HepG2 (cell line): ENCODE results near the gene ZNF493. TPM values are rescaled to one million over a fixed set of nuclear protein-coding genes. Genes with fewer than 3 reads are reported as not detected.

Experiments
- ATAC-seq: fragments of 200-7000 bp; cut with Tn5 transposase; 3 replicates; pipeline ENCODE4 v1.9.1; 2020; ENCODE audit warnings: mild to moderate bottlenecking, moderate library complexity
- BruUV-seq: library from RNA; stranded (reverse); fragments of 400-500 nt; replicated peaks from 2 replicates; lab custom pipeline; 2021; lab: Mats Ljungman, UMichigan
- CTCF ChIA-PET: fragments of 300-600 bp; formaldehyde crosslinking; extraction: SDS; loops from one replicate; lab custom pipeline; 2021; ENCODE audit warnings: low total read pairs, inconsistent platforms, low intra/inter-chr PET ratio; lab: Yijun Ruan, JAX
- POLR2A ChIA-PET: fragments of 350-600 bp; sonication (Branson Sonifier 250); formaldehyde crosslinking; loops from one replicate; lab custom pipeline; 2020; ENCODE audit warnings: antibody characterized with exemption, inconsistent platforms; lab: Yijun Ruan, JAX
- DNase-seq: peaks from one replicate; pipeline ENCODE4 v3.0.0-alpha.2; 2015; ENCODE audit warnings: low spot score
- FAIRE-seq: peaks from 3 replicates; lab custom pipeline; 2011; peaks lifted over from hg19 to GRCh38; lab: Jason Lieb, UNC
- H2AFZ ChIP-seq: one replicate; pipeline ENCODE4 v1.6.1; 2011; ENCODE audit warnings: low read length, inconsistent platforms
- H3K27ac ChIP-seq: fragments of 300-600 bp; 3 replicates; pipeline ENCODE4 v1.8.0; 2011; ENCODE audit warnings: mixed run types, mild to moderate bottlenecking, mixed read lengths, low read length, inconsistent platforms; ENCODE audit not compliant: insufficient read depth; ENCODE audit errors: extremely low read length
- H3K27me3 ChIP-seq, 2 experiments: fragments of 200-600 bp in 1 of 2; 2 replicates in 1 of 2; 3 replicates in 1 of 2; pipeline versions ENCODE4 v1.6.0 to v1.8.0; 2011; ENCODE audit warnings: low read length in 2 of 2, mild to moderate bottlenecking in 2 of 2, moderate library complexity in 2 of 2, inconsistent platforms in 1 of 2; ENCODE audit not compliant: insufficient read depth in 2 of 2, control insufficient read depth in 1 of 2
- H3K36me3 ChIP-seq, 2 experiments: fragments of 200-600 bp in 1 of 2; replicated peaks in 1 of 2; 2 replicates in 1 of 2; 3 replicates in 1 of 2; pipeline versions ENCODE4 v1.5.1 to v1.8.0; 2011; ENCODE audit warnings: low read length in 2 of 2, inconsistent platforms in 1 of 2; ENCODE audit not compliant: insufficient read depth in 2 of 2, control insufficient read depth in 1 of 2
- H3K4me1 ChIP-seq: 2 replicates; pipeline ENCODE4 v1.5.1; 2012; ENCODE audit warnings: low read length, inconsistent platforms; ENCODE audit not compliant: insufficient read depth
- H3K4me2 ChIP-seq: 2 replicates; pipeline ENCODE4 v1.6.0; 2011; ENCODE audit warnings: low read depth, low read length, inconsistent platforms
- H3K4me3 ChIP-seq, 3 experiments: fragments of 200-600 bp in 1 of 3; sonication (generic), shearing (Covaris generic) in 1 of 3; replicated peaks in 1 of 3; 2 replicates each; pipeline ENCODE4 v1.5.1; 2011 to 2016; ENCODE audit warnings: low read length in 3 of 3, inconsistent platforms in 2 of 3, low read depth in 2 of 3, mild to moderate bottlenecking in 2 of 3, control low read depth in 1 of 3, mixed read lengths in 1 of 3; ENCODE audit not compliant: insufficient read depth in 1 of 3
- H3K79me2 ChIP-seq: one replicate; pipeline ENCODE4 v1.6.1; 2011; ENCODE audit warnings: low read length, inconsistent platforms; ENCODE audit not compliant: insufficient read depth
- H3K9ac ChIP-seq: 2 replicates; pipeline ENCODE4 v1.6.0; 2011; ENCODE audit warnings: mild to moderate bottlenecking, low read depth, low read length, inconsistent platforms; ENCODE audit not compliant: insufficient read depth
- H3K9me3 ChIP-seq: 2 replicates; pipeline ENCODE4 v1.5.1; 2012; ENCODE audit warnings: mild to moderate bottlenecking, low read length
- H4K20me1 ChIP-seq: 2 replicates; pipeline ENCODE4 v1.6.0; 2011; ENCODE audit warnings: inconsistent platforms, mild to moderate bottlenecking, low read length, moderate library complexity; ENCODE audit not compliant: insufficient read depth
- ATF7 ChIP-seq, 2 experiments: fragments of 450-650 bp in 1 of 2; sonication (generic) in 1 of 2; formaldehyde crosslinking in 1 of 2; IDR thresholded peaks; 2 replicates each; pipeline versions ENCODE4 v1.4.0 to v1.6.1; 2016 to 2020; ENCODE audit warnings: antibody characterized with exemption in 1 of 2, mild to moderate bottlenecking in 1 of 2, missing genetic modification reagents in 1 of 2
- FOXM1 ChIP-seq: sonication (generic); formaldehyde crosslinking; IDR thresholded peaks from 2 replicates; pipeline ENCODE4 v1.5.0; 2020; ENCODE audit warnings: missing genetic modification reagents
- GATAD2A ChIP-seq: IDR thresholded peaks from 2 replicates; pipeline ENCODE4 v1.6.1; 2016
- HDAC1 ChIP-seq: sonication (generic); formaldehyde crosslinking; IDR thresholded peaks from 2 replicates; pipeline ENCODE4 v1.5.1; 2020; ENCODE audit warnings: mild to moderate bottlenecking, missing genetic modification reagents
- HNRNPK ChIP-seq: fragments of 200-400 bp; formaldehyde crosslinking; IDR thresholded peaks from 2 replicates; pipeline ENCODE4 v1.6.1; 2018; ENCODE audit warnings: low read length, low read depth, moderate library complexity, mild to moderate bottlenecking; ENCODE audit not compliant: poor library complexity, severe bottlenecking
- IKZF4 ChIP-seq: sonication (generic); formaldehyde crosslinking; IDR thresholded peaks from 2 replicates; pipeline ENCODE4 v1.5.1; 2020; ENCODE audit warnings: borderline replicate concordance, mild to moderate bottlenecking, low read depth, missing genetic modification reagents; ENCODE audit errors: not compliant biosample characterization
- KAT8 ChIP-seq: IDR thresholded peaks from 2 replicates; pipeline ENCODE4 v1.6.1; 2016; ENCODE audit warnings: missing genetic modification reagents, missing compliant biosample characterization
- KDM5B ChIP-seq: sonication (generic); formaldehyde crosslinking; IDR thresholded peaks from 2 replicates; pipeline ENCODE4 v1.4.0; 2020; ENCODE audit warnings: missing genetic modification reagents, mild to moderate bottlenecking, borderline replicate concordance
- KMT2B ChIP-seq: IDR thresholded peaks from 2 replicates; pipeline ENCODE4 v1.6.1; 2016; ENCODE audit warnings: missing genetic modification reagents, missing compliant biosample characterization
- MTA3 ChIP-seq: sonication (generic); formaldehyde crosslinking; IDR thresholded peaks from 2 replicates; pipeline ENCODE4 v1.4.0; 2020; ENCODE audit warnings: missing genetic modification reagents
- MXD1 ChIP-seq: sonication (generic); formaldehyde crosslinking; IDR thresholded peaks from 2 replicates; pipeline ENCODE4 v1.4.0; 2020; ENCODE audit warnings: mild to moderate bottlenecking, missing genetic modification reagents
- NRL ChIP-seq: sonication (generic); formaldehyde crosslinking; IDR thresholded peaks from 2 replicates; pipeline ENCODE4 v1.5.0; 2020; ENCODE audit warnings: missing genetic modification reagents, mild to moderate bottlenecking, moderate library complexity, borderline replicate concordance
- RBM22 ChIP-seq: fragments of 200-400 bp; formaldehyde crosslinking; optimal IDR thresholded peaks from 2 replicates; pipeline ENCODE3; 2017; ENCODE audit warnings: mild to moderate bottlenecking, low read length, moderate library complexity
- SATB2 ChIP-seq: sonication (generic); formaldehyde crosslinking; IDR thresholded peaks from 2 replicates; pipeline ENCODE4 v1.5.0; 2020; ENCODE audit warnings: missing genetic modification reagents
- SKI ChIP-seq: fragments of 450-650 bp; IDR thresholded peaks from one replicate; pipeline ENCODE4 v1.6.1; 2018; ENCODE audit warnings: mild to moderate bottlenecking; ENCODE audit not compliant: partially characterized antibody
- SRY ChIP-seq: sonication (generic); formaldehyde crosslinking; IDR thresholded peaks from 2 replicates; pipeline ENCODE4 v1.8.0; 2022; ENCODE audit warnings: mild to moderate bottlenecking, missing genetic modification reagents
- YEATS2 ChIP-seq: sonication (generic); formaldehyde crosslinking; IDR thresholded peaks from 2 replicates; pipeline ENCODE4 v1.4.0; 2020; ENCODE audit warnings: missing genetic modification reagents, borderline replicate concordance
- ZBTB21 ChIP-seq: sonication (generic); formaldehyde crosslinking; IDR thresholded peaks from 2 replicates; pipeline ENCODE4 v1.4.0; 2020; ENCODE audit warnings: missing genetic modification reagents
- ZFP36L2 ChIP-seq: sonication (generic); formaldehyde crosslinking; IDR thresholded peaks from 2 replicates; pipeline ENCODE4 v1.4.0; 2020; ENCODE audit warnings: missing genetic modification reagents
- ZNF350 ChIP-seq: sonication (generic); formaldehyde crosslinking; IDR thresholded peaks from 2 replicates; pipeline ENCODE4 v1.4.0; 2020; ENCODE audit warnings: mild to moderate bottlenecking, low read depth, missing genetic modification reagents, borderline replicate concordance
- ZNF441 ChIP-seq: sonication (generic); formaldehyde crosslinking; IDR thresholded peaks from 2 replicates; pipeline ENCODE4 v1.7.0; 2021; ENCODE audit warnings: missing genetic modification reagents, borderline replicate concordance
- ZNF484 ChIP-seq: sonication (generic); formaldehyde crosslinking; IDR thresholded peaks from 2 replicates; pipeline ENCODE4 v1.5.1; 2020; ENCODE audit warnings: mild to moderate bottlenecking, low read depth, missing genetic modification reagents, borderline replicate concordance
- WGBS: methylation state at CpG from one replicate; pipeline ENCODE4 v1.1.6; 2017; ENCODE audit warnings: low lambda C conversion rate; 5-methylcytosine and 5-hydroxymethylcytosine counted together
- in situ Hi-C: cut with HindIII; loops from 2 replicates; pipeline ENCODE4 v1.10.0; 2017; ENCODE audit warnings: low pct_unique_long_range_greater_than_20kb; ENCODE audit not compliant: extremely low pct_ligation_motif_present
- intact Hi-C: fragments of 100-400 bp; cut with micrococcal nuclease; formaldehyde crosslinking; loops from one replicate; pipeline ENCODE4 v1.10.0; 2022; ENCODE audit not compliant: unreplicated experiment
- polyA plus RNA-seq, 8 experiments: library from polyadenylated mRNA; depleted of rRNA in 3 of 8; stranded (reverse) in 7 of 8; unstranded in 1 of 8; fragments of >200 nt; fragmentation: Illumina TruSeq in 4 of 8; extraction: Trizol in 4 of 8; gene quantifications; 2 replicates each; pipeline versions ENCODE4 v1.2.1 to v1.2.3, GENCODE V29; 2011 to 2016; ENCODE audit warnings: low read depth in 4 of 8, missing spikeins in 1 of 8, mixed read lengths in 1 of 8; ENCODE audit not compliant: insufficient read depth in 1 of 8
- total RNA-seq, 5 experiments: library from RNA; depleted of rRNA; stranded (reverse); fragments of >200 nt; fragmentation: Illumina TruSeq; extraction: Trizol; gene quantifications; 2 replicates each; pipeline ENCODE4 v1.2.3, GENCODE V29; 2016; ENCODE audit warnings: low read depth in 1 of 5

ZNF493 gene
- total and polyA plus RNA-seq, 2 of the 13 experiments (the other 11 are each of a cell fraction or from before 2014, with no cell fraction given), result 6.8 to 9.0 TPM

- Histone ChIP-seq H3K4me2 (no peak overlapping the region), H3K9ac (no peak overlapping the region), H3K4me1 (no peaks in the 10 kb centered on the region), H3K27me3 (no peaks in the 10 kb centered on the region), H3K4me3 (no peak overlapping the region), H2AFZ (no peak overlapping the region), H3K9me3 (peaks cover 52% of the 10 kb centered on the region), H4K20me1 (no peaks in the 10 kb centered on the region), H3K27ac (no peak overlapping the region), H3K79me2 (no peaks in the 10 kb centered on the region), H3K36me3 (no peaks in the 10 kb centered on the region)
- TF ChIP-seq ATF7 (IDR thresholded peaks at IDR 0.05), result no peak
- TF ChIP-seq ATF7 (CRISPR knock-in tag; IDR thresholded peaks at IDR 0.05), result no peak
- TF ChIP-seq RBM22, result no peak
- TF ChIP-seq KMT2B (CRISPR knock-in tag), result no peak
- TF ChIP-seq IKZF4 (CRISPR knock-in tag), result no peak
- TF ChIP-seq HDAC1 (CRISPR knock-in tag), result no peak
- no peak for TF ChIP-seq SRY (CRISPR knock-in tag)
- no peak for TF ChIP-seq ZNF441 (CRISPR knock-in tag)
- no peak for TF ChIP-seq GATAD2A (CRISPR knock-in tag)
- TF ChIP-seq ZBTB21 (CRISPR knock-in tag), result no peak
- WGBS, result 38% methylated on average over 3 of the region's 3 CpGs
- ChIA-PET CTCF (no interaction called here), POLR2A (no interaction called here)
- in situ Hi-C loops, result no loop called here
- no TSS peak for BruUV-seq
- FAIRE-seq (no peak), DNase-seq (no peak), ATAC-seq (no peak)
- intact Hi-C loops, result no loop called here
These were observed 58.0 kb downstream of the ZNF493 start for GRCh38 chr19:21454901-21455300.

DNA sequence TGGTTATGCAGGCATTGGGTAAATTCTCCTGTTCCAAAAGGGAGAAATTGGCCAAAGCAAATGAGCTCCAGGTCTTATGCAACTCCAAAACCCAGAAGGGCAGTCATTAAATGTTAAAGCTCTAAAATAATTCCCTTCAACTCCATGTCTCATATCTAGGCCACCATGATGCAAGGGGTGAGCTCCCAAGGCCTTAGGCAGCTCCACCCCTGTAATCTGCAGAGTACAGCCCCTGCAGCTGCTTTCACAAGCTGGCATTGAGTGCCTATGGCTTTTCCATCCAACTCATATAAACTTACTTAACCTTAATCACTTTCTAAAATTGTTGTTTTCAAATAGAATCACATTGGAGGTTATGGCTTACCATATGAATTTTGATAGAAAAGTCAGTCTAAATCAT, 63.8 kb downstream of the ZNF493 start:
- no peak overlapping the region for H3K4me3 ChIP-seq
- in situ Hi-C loops, result no loop called here
- H3K4me2 ChIP-seq, result no peak overlapping the region
- ChIA-PET POLR2A (no interaction called here), CTCF (no interaction called here)
- H3K79me2 ChIP-seq, result no peaks in the 10 kb centered on the region
- no peak for FAIRE-seq
- H3K36me3 ChIP-seq, result no peaks in the 10 kb centered on the region
- no peaks in the 10 kb centered on the region for H4K20me1 ChIP-seq
- no TSS peak for BruUV-seq
- no peaks in the 10 kb centered on the region for H3K27me3 ChIP-seq
- DNase-seq, result no peak
- no peaks in the 10 kb centered on the region for H3K4me1 ChIP-seq
- no peak overlapping the region for H2AFZ ChIP-seq
- intact Hi-C loops, result no loop called here
- H3K27ac ChIP-seq, result no peak overlapping the region
- H3K9me3 ChIP-seq, result peaks cover 40% of the 10 kb centered on the region
- no peak for ATAC-seq
- no peak overlapping the region for H3K9ac ChIP-seq
- TF ChIP-seq KAT8 (CRISPR knock-in tag) (no peak), ZFP36L2 (CRISPR knock-in tag) (no peak), ZNF350 (CRISPR knock-in tag) (no peak), SATB2 (CRISPR knock-in tag) (no peak), HNRNPK (no peak), KDM5B (CRISPR knock-in tag) (no peak), YEATS2 (CRISPR knock-in tag) (no peak), MTA3 (CRISPR knock-in tag) (no peak), NRL (no peak), ZNF484 (no peak), FOXM1 (CRISPR knock-in tag) (no peak), SKI (no peak), MXD1 (CRISPR knock-in tag) (no peak)
